Tibial nerve (tissue), 3 donors: ENCODE results near the gene ISL2.

ENCODE experiments used
- POLR2A ChIP-seq, 2 donors: fragments of 450-650 bp; IDR thresholded peaks; one replicate each; pipeline ENCODE4 v1.6.1; 2017; ENCODE audit warnings: antibody characterized with exemption in 2 of 2, mild to moderate bottlenecking in 2 of 2, moderate library complexity in 2 of 2
- TF ChIP-seq, protein P1 (sequence below), 5 experiments: fragments of 200-600 bp in 3 of 5; fragments of 450-650 bp in 2 of 5; sonication (generic) in 3 of 5; IDR thresholded peaks; one replicate each; pipeline ENCODE4 v1.5.1; 2016 to 2019; ENCODE audit warnings: antibody characterized with exemption in 5 of 5, mild to moderate bottlenecking in 3 of 5, moderate library complexity in 2 of 5

DNA sequence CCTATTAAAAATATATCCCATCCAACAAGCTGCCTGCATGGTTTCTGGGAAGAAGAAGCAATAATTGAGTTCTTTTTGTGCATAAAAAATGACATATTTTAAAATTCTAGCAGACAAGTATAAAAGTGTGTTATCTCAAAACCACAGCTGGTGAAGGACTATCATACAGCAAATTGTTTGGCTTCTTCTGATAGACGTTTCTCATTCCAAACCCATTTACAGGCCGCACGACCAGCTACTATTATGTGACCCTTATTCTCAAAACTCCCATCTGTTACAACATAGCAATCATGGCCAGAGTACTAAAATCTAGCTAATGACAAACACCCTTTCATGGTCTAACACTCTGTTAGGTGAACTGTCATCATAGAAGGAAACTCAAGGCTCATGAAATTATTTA, 47.0 kb upstream of the ISL2 start:
- TF ChIP-seq, protein P1, sequence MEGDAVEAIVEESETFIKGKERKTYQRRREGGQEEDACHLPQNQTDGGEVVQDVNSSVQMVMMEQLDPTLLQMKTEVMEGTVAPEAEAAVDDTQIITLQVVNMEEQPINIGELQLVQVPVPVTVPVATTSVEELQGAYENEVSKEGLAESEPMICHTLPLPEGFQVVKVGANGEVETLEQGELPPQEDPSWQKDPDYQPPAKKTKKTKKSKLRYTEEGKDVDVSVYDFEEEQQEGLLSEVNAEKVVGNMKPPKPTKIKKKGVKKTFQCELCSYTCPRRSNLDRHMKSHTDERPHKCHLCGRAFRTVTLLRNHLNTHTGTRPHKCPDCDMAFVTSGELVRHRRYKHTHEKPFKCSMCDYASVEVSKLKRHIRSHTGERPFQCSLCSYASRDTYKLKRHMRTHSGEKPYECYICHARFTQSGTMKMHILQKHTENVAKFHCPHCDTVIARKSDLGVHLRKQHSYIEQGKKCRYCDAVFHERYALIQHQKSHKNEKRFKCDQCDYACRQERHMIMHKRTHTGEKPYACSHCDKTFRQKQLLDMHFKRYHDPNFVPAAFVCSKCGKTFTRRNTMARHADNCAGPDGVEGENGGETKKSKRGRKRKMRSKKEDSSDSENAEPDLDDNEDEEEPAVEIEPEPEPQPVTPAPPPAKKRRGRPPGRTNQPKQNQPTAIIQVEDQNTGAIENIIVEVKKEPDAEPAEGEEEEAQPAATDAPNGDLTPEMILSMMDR (IDR thresholded peaks at IDR 0.05) = no peak
- TF ChIP-seq POLR2A (IDR thresholded peaks at IDR 0.05) = no peak
